K562 (cell line): Measurements from ENCODE around the gene NASP. TPM values are rescaled to one million over a fixed set of nuclear protein-coding genes. Genes with fewer than 3 reads are reported as not detected.

ENCODE experiments used
- ARID2 ChIP-seq: fragments of 450-650 bp; IDR thresholded peaks from 2 replicates; pipeline ENCODE4 v1.6.1; 2017; ENCODE audit warnings: antibody characterized with exemption, mild to moderate bottlenecking
- CEBPZ ChIP-seq: fragments of 150-350 bp; IDR thresholded peaks from 2 replicates; pipeline ENCODE4 v1.6.1; 2014; ENCODE audit warnings: low read depth, mild to moderate bottlenecking, low read length, borderline replicate concordance
- GABPB1 ChIP-seq: sonication (generic); formaldehyde crosslinking; IDR thresholded peaks from 2 replicates; pipeline ENCODE4 v1.8.0; 2022; ENCODE audit warnings: mild to moderate bottlenecking, missing genetic modification reagents
- KAT2B ChIP-seq: IDR thresholded peaks from one replicate; pipeline ENCODE4 v1.6.1; 2012; ENCODE audit warnings: low read depth, mild to moderate bottlenecking, control low read depth, inconsistent platforms, low read length, moderate library complexity
- MLX ChIP-seq, 2 experiments: fragments of 450-650 bp in 1 of 2; sonication (generic) in 1 of 2; formaldehyde crosslinking; conservative IDR thresholded peaks; 2 replicates each; pipeline versions ENCODE4 v1.4.0 to v1.8.1; 2020 to 2022; ENCODE audit warnings: mild to moderate bottlenecking in 1 of 2, missing genetic modification reagents in 1 of 2
- OTX1 ChIP-seq: fragments of 450-650 bp; formaldehyde crosslinking; IDR thresholded peaks from 2 replicates; pipeline ENCODE4 v1.4.0; 2022; ENCODE audit warnings: mild to moderate bottlenecking
- POLR2B ChIP-seq: fragments of 450-650 bp; IDR thresholded peaks from 2 replicates; pipeline ENCODE4 v1.6.1; 2018; ENCODE audit warnings: low read depth; ENCODE audit not compliant: partially characterized antibody
- RBM14 ChIP-seq: fragments of 200-400 bp; formaldehyde crosslinking; IDR thresholded peaks from 2 replicates; pipeline ENCODE4 v1.6.1; 2018; ENCODE audit warnings: low read depth, mild to moderate bottlenecking, low read length, moderate library complexity, borderline replicate concordance; ENCODE audit not compliant: insufficient read depth
- RBM34 ChIP-seq: fragments of 200-400 bp; formaldehyde crosslinking; IDR thresholded peaks from 2 replicates; pipeline ENCODE4 v1.6.1; 2018; ENCODE audit warnings: low read length, borderline replicate concordance; ENCODE audit not compliant: insufficient read depth
- ZC3H11A ChIP-seq: IDR thresholded peaks from 2 replicates; pipeline ENCODE4 v1.6.1; 2012; ENCODE audit warnings: low read depth, low read length, improper control_type of control experiment
- ZC3H4 ChIP-seq: sonication (generic); formaldehyde crosslinking; IDR thresholded peaks from 2 replicates; pipeline ENCODE4 v1.9.0; 2021; ENCODE audit warnings: missing genetic modification reagents, borderline replicate concordance
- ZNF584 ChIP-seq: fragments of 200-800 bp; sonication (Bioruptor generic); IDR thresholded peaks from 2 replicates; pipeline ENCODE4 v1.6.1; 2016; ENCODE audit warnings: low read depth, mild to moderate bottlenecking, missing genetic modification characterization, missing compliant biosample characterization
- ZNF592 ChIP-seq: fragments of 450-650 bp; IDR thresholded peaks from 2 replicates; pipeline ENCODE4 v1.6.1; 2017; ENCODE audit warnings: antibody characterized with exemption, mild to moderate bottlenecking
- ZNF639 ChIP-seq, 2 experiments: fragments of 200-800 bp in 1 of 2; sonication (Bioruptor generic) in 1 of 2; sonication (generic) in 1 of 2; formaldehyde crosslinking in 1 of 2; IDR thresholded peaks in 1 of 2; conservative IDR thresholded peaks in 1 of 2; 2 replicates each; pipeline versions ENCODE4 v1.5.0 to v1.6.1; 2016 to 2020; ENCODE audit warnings: missing compliant biosample characterization in 1 of 2, missing genetic modification characterization in 1 of 2, missing genetic modification reagents in 1 of 2
- ZNF778 ChIP-seq: fragments of 450-650 bp; formaldehyde crosslinking; IDR thresholded peaks from 2 replicates; pipeline ENCODE4 v1.4.0; 2020; ENCODE audit warnings: mild to moderate bottlenecking, moderate library complexity
- ZNF780A ChIP-seq: fragments of 250-450 bp; sonication (Bioruptor Pico); IDR thresholded peaks from 2 replicates; pipeline ENCODE4 v1.5.0; 2021; ENCODE audit warnings: mild to moderate bottlenecking
- polyA plus RNA-seq, 8 experiments: library from polyadenylated mRNA; depleted of rRNA in 4 of 8; stranded (reverse) in 5 of 8; unstranded in 3 of 8; fragments of >200 nt; fragmentation: Nextera tagmentation in 2 of 8; fragmentation: Illumina TruSeq in 1 of 8; extraction: Ambion mirVana in 2 of 8; extraction: Trizol in 1 of 8; gene quantifications; 2 replicates each; pipeline versions ENCODE4 v1.2.1 to v1.2.3, GENCODE V29; 2011 to 2014; ENCODE audit warnings: inconsistent platforms in 1 of 8, missing spikeins in 1 of 8
- total RNA-seq, 7 experiments: library from RNA; depleted of rRNA in 6 of 7; stranded (reverse); fragments of >200 nt in 6 of 7; fragmentation: Illumina TruSeq in 2 of 7; extraction: Trizol in 2 of 7; gene quantifications; 2 replicates each; pipeline versions ENCODE4 v1.2.1 to v1.2.3, GENCODE V29; 2011 to 2021; ENCODE audit warnings: low replicate concordance in 1 of 7

The NASP gene
- total and polyA plus RNA-seq, 9 of the 15 experiments (the other 6 are each of a cell fraction or from before 2014, with no cell fraction given): 199 to 578 (median 419) TPM

- TF ChIP-seq CEBPZ: no peak
- no peak for TF ChIP-seq RBM14
- TF ChIP-seq OTX1 (CRISPR knock-in tag): no peak
- TF ChIP-seq ZC3H4 (CRISPR knock-in tag): no peak; the same call in 1 of the 2 replicates
- peak; percentile 95 for TF ChIP-seq POLR2B
- peak; percentile 76 for TF ChIP-seq GABPB1 (CRISPR knock-in tag)
- no peak for TF ChIP-seq ZNF780A (CRISPR knock-in tag)
- no peak for TF ChIP-seq KAT2B
- peak; percentile 99 for TF ChIP-seq ZNF592
- TF ChIP-seq RBM34: no peak
- TF ChIP-seq ZNF639 (CRISPR knock-in tag; conservative IDR thresholded peaks at IDR 0.05 in 1 of 2, IDR thresholded peaks at IDR 0.05 in 1 of 2): peak in 1 of 2 experiments; percentile 87; a peak in 2 of 4 replicates
- TF ChIP-seq ZNF778 (CRISPR knock-in tag): no peak
- TF ChIP-seq ZC3H11A: no peak
- TF ChIP-seq ARID2: no peak
- TF ChIP-seq MLX (CRISPR knock-in tag; conservative IDR thresholded peaks at IDR 0.05): no peak
- no peak for TF ChIP-seq ZNF584 (CRISPR knock-in tag)
Measured at GRCh38 chr1:45550401-45551351, 33.2 kb upstream of the NASP start, which contains the start of gene AKR1A1 (continued).
